Measurements from ENCODE around the gene ELF1.

The ELF1 gene

GRCh38 chr13:41004875-41005693 lies 14.0 kb downstream of the ELF1 start:
- TF ChIP-seq ZFX (IDR thresholded peaks at IDR 0.05; ENCODE audit: borderline replicate concordance) (no peak), CTCF (IDR thresholded peaks at IDR 0.05) (no peak)
- 0 out of 2 replicates have a peak overlapping the region, but pooled peaks have one; percentile 8 for H3K27ac ChIP-seq

GRCh38 chr13:41002606-41003005 lies 16.5 kb downstream of the ELF1 start:
- TF ChIP-seq ZFX (IDR thresholded peaks at IDR 0.05; ENCODE audit: borderline replicate concordance) (no peak), CTCF (IDR thresholded peaks at IDR 0.05) (no peak)
- no peak overlapping the region for H3K27ac ChIP-seq

- TF ChIP-seq CTCF (IDR thresholded peaks at IDR 0.05) (no peak), ZFX (IDR thresholded peaks at IDR 0.05; ENCODE audit: borderline replicate concordance) (no peak)
- no peak overlapping the region for H3K27ac ChIP-seq
Measured at GRCh38 chr13:41001695-41002094, 17.4 kb downstream of the ELF1 start.

GRCh38 chr13:40999416-40999815 lies 19.7 kb downstream of the ELF1 start:
- H3K27ac ChIP-seq = no peak overlapping the region
- TF ChIP-seq CTCF (IDR thresholded peaks at IDR 0.05) (no peak), ZFX (IDR thresholded peaks at IDR 0.05; ENCODE audit: borderline replicate concordance) (no peak)

- H3K27ac ChIP-seq = no peak overlapping the region
- TF ChIP-seq CTCF (IDR thresholded peaks at IDR 0.05) = no peak
- TF ChIP-seq ZFX (IDR thresholded peaks at IDR 0.05; ENCODE audit: borderline replicate concordance) = no peak
Measured at GRCh38 chr13:40996426-40997092, 22.6 kb downstream of the ELF1 start.

GRCh38 chr13:40995997-40996396 lies 23.1 kb downstream of the ELF1 start:
- H3K27ac ChIP-seq = no peak overlapping the region

More at GRCh38 chr13:40995997-40996396, 23.1 kb downstream of the ELF1 start:
- TF ChIP-seq ZFX (IDR thresholded peaks at IDR 0.05; ENCODE audit: borderline replicate concordance) (no peak), CTCF (IDR thresholded peaks at IDR 0.05) (no peak)
